Right lobe of liver (tissue), 4 donors: Measurements from ENCODE around the gene RTKN2.

Experiments
- POLR2A ChIP-seq: fragments of 450-650 bp; IDR thresholded peaks from one replicate; pipeline ENCODE4 v1.6.1; 2017; ENCODE audit warnings: antibody characterized with exemption, mild to moderate bottlenecking
- TF ChIP-seq, protein P1 (sequence below), 4 donors: fragments of 200-600 bp in 3 of 4; fragments of 450-650 bp in 1 of 4; IDR thresholded peaks; one replicate each; pipeline versions ENCODE4 v1.5.1 to v1.8.0; 2016 to 2022; ENCODE audit warnings: antibody characterized with exemption in 4 of 4, mild to moderate bottlenecking in 2 of 4
- donor health status: DM: no; HTN: no; CAD: no.
- donor health status: DM: no; HTN: no; CAD: no.
- donor health status: DM: no; HTN: yes; CAD: no.

DNA sequence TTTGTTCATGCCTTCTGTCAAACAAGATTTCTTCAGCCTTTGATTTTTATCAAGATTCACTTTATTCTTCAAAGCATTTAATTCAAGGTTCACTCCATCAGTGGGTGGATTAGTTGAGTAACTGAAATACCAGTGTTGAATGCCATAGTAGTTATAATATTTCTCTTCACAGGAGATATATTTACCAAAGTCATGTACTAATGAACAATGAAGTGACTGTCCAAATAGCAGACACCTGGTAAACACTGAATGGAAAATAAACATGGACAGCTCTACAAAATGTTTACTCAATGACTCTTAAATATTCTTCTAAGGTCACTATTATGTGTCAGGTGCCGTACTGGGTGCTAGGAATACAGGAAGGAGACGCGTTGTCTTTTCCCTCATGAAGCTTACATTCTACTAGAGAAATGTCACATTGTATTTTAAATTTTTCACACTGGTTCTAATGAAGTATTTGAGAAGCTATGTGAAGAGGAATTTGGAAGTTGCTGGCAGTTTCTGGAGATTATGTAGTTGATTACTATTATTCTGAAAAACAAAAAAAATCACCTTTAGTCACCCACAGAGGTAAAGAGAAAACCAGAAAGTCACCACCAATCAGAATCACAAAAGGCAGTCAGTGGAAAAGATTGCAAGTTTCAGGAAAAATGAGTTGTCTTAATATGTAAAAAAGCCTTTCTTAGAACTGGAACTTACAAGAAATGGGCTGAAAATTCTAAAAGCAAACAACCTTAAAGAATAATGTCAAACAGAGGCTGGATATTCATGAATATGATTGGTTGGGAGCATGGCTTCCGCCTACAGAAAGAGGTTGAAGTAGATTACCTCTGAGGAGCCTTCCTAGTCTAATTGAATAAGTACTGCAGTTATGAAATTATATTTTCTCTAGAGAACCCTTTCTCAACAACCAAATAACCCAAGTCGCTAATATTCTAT, 84.5 kb downstream of the RTKN2 start:
- TF ChIP-seq POLR2A = no peak
- TF ChIP-seq, protein P1, sequence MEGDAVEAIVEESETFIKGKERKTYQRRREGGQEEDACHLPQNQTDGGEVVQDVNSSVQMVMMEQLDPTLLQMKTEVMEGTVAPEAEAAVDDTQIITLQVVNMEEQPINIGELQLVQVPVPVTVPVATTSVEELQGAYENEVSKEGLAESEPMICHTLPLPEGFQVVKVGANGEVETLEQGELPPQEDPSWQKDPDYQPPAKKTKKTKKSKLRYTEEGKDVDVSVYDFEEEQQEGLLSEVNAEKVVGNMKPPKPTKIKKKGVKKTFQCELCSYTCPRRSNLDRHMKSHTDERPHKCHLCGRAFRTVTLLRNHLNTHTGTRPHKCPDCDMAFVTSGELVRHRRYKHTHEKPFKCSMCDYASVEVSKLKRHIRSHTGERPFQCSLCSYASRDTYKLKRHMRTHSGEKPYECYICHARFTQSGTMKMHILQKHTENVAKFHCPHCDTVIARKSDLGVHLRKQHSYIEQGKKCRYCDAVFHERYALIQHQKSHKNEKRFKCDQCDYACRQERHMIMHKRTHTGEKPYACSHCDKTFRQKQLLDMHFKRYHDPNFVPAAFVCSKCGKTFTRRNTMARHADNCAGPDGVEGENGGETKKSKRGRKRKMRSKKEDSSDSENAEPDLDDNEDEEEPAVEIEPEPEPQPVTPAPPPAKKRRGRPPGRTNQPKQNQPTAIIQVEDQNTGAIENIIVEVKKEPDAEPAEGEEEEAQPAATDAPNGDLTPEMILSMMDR (IDR thresholded peaks at IDR 0.05) = no peak
